Epithelial cell of esophagus (primary cell): ENCODE data around the gene PDIA6.

ENCODE experiments used
- DNase-seq: peaks from one replicate; pipeline ENCODE4 v3.0.0; 2010; ENCODE audit warnings: low read depth
- H3K4me3 ChIP-seq: 2 replicates; pipeline ENCODE4 v1.5.1; 2011; ENCODE audit warnings: mild to moderate bottlenecking, low read length, control low read depth
- TF ChIP-seq, protein P1 (sequence below): IDR thresholded peaks from 2 replicates; pipeline ENCODE4 v1.5.1; 2011; ENCODE audit warnings: low read depth, mild to moderate bottlenecking, low read length, control low read depth, inconsistent platforms; ENCODE audit not compliant: insufficient read depth; ENCODE audit errors: missing control alignments

Gene PDIA6, protein sequence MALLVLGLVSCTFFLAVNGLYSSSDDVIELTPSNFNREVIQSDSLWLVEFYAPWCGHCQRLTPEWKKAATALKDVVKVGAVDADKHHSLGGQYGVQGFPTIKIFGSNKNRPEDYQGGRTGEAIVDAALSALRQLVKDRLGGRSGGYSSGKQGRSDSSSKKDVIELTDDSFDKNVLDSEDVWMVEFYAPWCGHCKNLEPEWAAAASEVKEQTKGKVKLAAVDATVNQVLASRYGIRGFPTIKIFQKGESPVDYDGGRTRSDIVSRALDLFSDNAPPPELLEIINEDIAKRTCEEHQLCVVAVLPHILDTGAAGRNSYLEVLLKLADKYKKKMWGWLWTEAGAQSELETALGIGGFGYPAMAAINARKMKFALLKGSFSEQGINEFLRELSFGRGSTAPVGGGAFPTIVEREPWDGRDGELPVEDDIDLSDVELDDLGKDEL

DNA sequence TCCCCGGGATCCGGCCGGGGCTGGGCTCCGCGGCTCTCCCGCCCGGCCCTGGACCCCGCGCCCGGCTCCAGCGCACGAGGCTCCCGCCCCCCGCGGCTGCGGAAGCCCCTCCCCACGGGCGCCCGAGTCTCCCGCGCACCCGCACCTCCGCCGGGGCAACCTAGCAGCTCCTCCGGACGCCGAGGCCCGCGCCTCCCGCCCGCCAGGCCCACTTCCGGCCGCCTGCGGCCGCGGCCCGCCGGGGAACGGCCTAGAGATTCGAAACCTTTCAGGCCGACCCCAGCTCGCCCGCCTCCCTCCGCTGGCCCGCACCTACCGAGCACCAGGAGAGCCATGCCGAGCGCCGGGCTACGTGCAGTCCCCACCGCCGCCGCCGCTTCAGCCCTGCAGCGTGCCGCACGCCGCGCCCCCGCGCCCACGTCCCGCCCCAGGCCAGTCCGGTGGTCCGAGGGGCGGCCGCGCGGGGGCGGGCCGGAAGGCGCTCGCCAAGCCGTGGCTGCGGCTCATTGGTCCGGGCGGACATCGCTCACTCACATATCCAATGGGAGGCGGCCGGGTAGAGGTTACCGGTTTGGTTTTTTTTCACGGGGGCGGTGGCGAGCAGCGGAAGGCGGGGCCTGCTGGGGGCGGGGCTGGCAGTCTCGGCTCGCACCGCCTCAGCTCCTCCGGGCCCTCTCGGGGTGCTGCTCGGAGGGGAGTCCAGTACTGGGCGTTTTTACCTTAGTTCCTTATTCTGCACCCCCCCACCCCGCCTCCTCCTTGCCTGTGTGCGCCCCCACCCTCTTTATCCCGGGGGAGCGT, at the start of gene PDIA6:
Gene PDIA6 (minus strand): TSS at position 424 of the 801 bp plus-strand sequence. CDS start 89 bp downstream, at position 335.
- peak within 1 kb of the TSS; percentile 63 for H3K4me3 ChIP-seq
- DNase-seq = peak; percentile 96
- TF ChIP-seq, protein P1, sequence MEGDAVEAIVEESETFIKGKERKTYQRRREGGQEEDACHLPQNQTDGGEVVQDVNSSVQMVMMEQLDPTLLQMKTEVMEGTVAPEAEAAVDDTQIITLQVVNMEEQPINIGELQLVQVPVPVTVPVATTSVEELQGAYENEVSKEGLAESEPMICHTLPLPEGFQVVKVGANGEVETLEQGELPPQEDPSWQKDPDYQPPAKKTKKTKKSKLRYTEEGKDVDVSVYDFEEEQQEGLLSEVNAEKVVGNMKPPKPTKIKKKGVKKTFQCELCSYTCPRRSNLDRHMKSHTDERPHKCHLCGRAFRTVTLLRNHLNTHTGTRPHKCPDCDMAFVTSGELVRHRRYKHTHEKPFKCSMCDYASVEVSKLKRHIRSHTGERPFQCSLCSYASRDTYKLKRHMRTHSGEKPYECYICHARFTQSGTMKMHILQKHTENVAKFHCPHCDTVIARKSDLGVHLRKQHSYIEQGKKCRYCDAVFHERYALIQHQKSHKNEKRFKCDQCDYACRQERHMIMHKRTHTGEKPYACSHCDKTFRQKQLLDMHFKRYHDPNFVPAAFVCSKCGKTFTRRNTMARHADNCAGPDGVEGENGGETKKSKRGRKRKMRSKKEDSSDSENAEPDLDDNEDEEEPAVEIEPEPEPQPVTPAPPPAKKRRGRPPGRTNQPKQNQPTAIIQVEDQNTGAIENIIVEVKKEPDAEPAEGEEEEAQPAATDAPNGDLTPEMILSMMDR = no peak

DNA sequence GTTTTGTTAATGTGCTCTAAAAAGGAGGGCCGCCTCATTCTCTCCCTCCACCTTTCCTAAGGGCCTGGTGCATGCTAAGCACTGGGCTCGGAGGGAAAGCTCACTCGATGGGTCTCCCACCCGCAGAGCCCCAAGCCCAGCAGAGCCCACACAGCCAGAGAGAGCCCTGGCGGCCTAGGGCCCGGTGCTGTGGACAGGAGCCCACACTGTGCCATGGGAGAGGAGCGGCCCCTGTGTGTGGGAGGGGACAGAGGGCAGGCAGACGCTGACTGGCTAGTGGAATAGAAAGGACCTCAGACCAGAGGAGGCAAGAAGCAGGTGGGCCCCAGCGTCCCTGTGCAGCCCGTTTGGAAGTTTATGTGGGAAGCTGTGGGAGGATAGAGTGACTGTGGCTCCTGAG, 49.7 kb upstream of the PDIA6 start:
- no peak overlapping the region for H3K4me3 ChIP-seq
- TF ChIP-seq, protein P1 = no peak
- DNase-seq = no peak

DNA sequence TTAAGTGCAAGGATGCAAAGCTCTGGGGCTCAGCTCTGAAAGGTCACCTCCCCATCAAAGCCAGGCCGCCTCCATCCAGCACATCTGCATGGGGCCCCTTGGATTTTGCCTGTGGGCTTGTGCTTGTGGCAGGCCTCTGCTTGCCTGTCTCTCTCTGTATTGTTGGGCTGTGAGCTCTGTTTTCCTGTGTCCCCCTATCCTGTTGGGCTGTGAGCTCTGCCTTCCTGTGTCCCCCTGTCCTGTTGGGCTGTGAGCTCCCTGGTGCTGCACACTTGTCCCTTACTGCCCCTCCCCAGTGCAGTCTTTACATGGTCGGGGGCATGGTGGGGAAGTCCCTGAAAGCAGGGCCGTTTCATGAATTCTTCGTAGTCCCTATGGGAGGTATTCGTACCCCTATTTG, 49.2 kb upstream of the PDIA6 start:
- TF ChIP-seq, protein P1 = no peak
- DNase-seq = no peak
- no peak overlapping the region for H3K4me3 ChIP-seq

DNA sequence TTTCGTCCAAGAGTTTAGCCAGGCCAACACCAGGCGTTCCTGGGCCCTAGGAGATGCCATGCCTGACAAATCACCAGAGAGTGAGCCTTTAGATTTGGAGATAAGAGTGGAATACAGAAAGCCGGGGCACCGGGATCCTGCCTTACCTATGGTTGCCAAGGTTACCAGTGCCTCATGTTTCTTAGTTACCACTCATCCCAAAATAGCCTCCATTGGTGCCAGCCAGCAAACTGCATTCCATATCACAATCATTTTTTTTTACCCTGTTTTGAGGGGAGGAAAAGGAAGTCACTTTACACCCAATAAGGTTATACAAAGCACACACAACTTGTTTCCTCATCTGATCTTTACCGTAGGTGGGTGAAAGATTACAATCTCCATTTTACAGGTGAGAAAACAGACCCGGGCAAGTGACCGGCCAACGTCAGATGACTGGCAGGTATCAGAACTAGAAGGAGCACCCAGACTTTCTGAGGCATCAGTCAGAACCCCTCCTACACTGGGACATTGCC, 48.3 kb upstream of the PDIA6 start:
- DNase-seq = no peak
- no peak overlapping the region for H3K4me3 ChIP-seq
- TF ChIP-seq, protein P1 = no peak

DNA sequence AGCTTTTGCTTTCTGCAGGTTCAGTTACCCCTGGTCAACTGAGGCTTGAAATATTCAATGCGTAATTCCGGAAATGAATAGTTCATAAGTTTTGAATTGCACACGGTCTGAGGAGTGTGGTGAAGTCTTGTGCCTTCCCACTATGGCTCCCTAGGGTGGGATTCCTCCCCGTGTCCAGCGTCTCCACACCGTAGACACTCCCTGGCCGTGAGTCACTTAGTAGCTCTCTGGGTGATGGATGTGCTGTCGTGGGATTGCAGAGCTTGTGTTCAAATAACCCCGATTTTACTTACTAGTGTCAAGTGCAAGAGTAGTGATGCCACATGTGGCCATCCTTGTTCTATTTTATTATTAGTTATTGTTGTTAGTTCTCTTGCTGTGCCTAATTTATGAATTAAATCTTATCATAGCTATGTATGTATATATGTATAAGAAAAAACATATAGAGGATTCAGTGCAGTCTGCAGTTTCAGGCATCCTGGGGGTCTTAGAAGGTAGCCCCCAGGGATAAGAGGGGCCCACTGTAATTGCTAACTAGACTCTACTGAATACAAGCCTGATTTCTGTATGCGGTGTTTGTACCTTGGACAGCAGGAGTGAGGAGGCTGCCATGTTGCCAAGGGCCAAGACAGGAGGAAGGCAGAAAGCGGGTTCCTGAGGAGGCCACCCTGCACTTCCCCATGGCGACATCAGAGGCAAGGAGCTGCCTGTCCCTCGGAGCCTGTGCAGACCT, 47.7 kb upstream of the PDIA6 start:
- TF ChIP-seq, protein P1 = no peak
- no peak for DNase-seq
- no peak overlapping the region for H3K4me3 ChIP-seq

DNA sequence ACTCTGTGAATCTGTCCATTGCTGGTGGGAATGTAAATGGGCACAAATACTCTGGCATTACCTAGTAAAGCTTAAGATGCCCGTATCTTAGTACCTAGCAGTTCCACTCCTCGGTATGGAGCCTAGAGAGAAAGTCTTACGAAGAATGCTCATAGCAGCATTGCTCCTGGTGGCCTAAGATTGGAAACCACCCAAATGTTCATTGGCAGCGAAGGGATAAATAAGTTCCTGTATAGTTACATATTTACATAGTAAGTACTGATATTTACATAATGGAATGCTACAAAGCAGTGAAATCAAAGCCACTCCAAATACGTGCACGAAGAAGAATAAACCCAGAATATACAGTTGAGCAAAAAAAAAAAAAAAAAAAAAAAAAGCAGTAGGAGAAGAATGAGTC, 46.7 kb upstream of the PDIA6 start:
- no peak for DNase-seq
- TF ChIP-seq, protein P1 = no peak
- no peak overlapping the region for H3K4me3 ChIP-seq
